K562 (cell line): ENCODE measurements around the gene LMOD1. TPM values are rescaled to one million over a fixed set of nuclear protein-coding genes. Genes with fewer than 3 reads are reported as not detected.

Experiments
- ATF3 ChIP-seq, 2 experiments: fragments of 450-650 bp in 1 of 2; sonication (generic) in 1 of 2; formaldehyde crosslinking in 1 of 2; IDR thresholded peaks in 1 of 2; conservative IDR thresholded peaks in 1 of 2; 2 replicates each; pipeline versions ENCODE4 v1.6.1 to v1.8.1; 2016 to 2023; ENCODE audit warnings: mild to moderate bottlenecking in 2 of 2, moderate library complexity in 2 of 2, inconsistent platforms in 1 of 2, missing genetic modification reagents in 1 of 2
- ESRRB ChIP-seq: fragments of 250-450 bp; sonication (Bioruptor Pico); IDR thresholded peaks from 2 replicates; pipeline ENCODE4 v1.5.0; 2020; ENCODE audit warnings: mild to moderate bottlenecking, moderate library complexity, borderline replicate concordance
- ETV1 ChIP-seq: fragments of 450-650 bp; conservative IDR thresholded peaks from 2 replicates; pipeline ENCODE4 v1.6.1; 2016; ENCODE audit warnings: missing genetic modification characterization, control low read depth, low read depth, missing compliant biosample characterization
- ETV6 ChIP-seq, 3 experiments: fragments of 150-350 bp in 1 of 3; sonication (generic) in 1 of 3; formaldehyde crosslinking in 1 of 3; IDR thresholded peaks; 2 replicates each; pipeline versions ENCODE4 v1.6.1 to v1.8.0; 2014 to 2022; ENCODE audit warnings: borderline replicate concordance in 2 of 3, low read depth in 2 of 3, antibody characterized with exemption in 1 of 3, low read length in 1 of 3, mild to moderate bottlenecking in 1 of 3, missing genetic modification reagents in 1 of 3
- FOSL1 ChIP-seq: fragments of 200-800 bp; sonication (Bioruptor generic); conservative IDR thresholded peaks from 2 replicates; pipeline ENCODE4 v1.6.1; 2016; ENCODE audit warnings: missing genetic modification characterization, missing compliant biosample characterization
- KLF6 ChIP-seq: fragments of 250-450 bp; sonication (Bioruptor Pico); IDR thresholded peaks from 2 replicates; pipeline ENCODE4 v1.4.0; 2020; ENCODE audit warnings: mild to moderate bottlenecking, moderate library complexity, borderline replicate concordance
- NEUROD1 ChIP-seq: fragments of 150-350 bp; IDR thresholded peaks from 2 replicates; pipeline ENCODE4 v1.6.1; 2014; ENCODE audit warnings: borderline replicate concordance, low read length, low read depth; ENCODE audit not compliant: partially characterized antibody
- NUFIP1 ChIP-seq: fragments of 450-650 bp; IDR thresholded peaks from 2 replicates; pipeline ENCODE4 v1.6.1; 2018; ENCODE audit not compliant: partially characterized antibody
- RERE ChIP-seq: sonication (generic); formaldehyde crosslinking; IDR thresholded peaks from 2 replicates; pipeline ENCODE4 v1.8.0; 2023; ENCODE audit warnings: missing genetic modification reagents, mild to moderate bottlenecking, borderline replicate concordance
- STAT5A ChIP-seq: IDR thresholded peaks from 2 replicates; pipeline ENCODE4 v1.6.1; 2012; ENCODE audit warnings: low read length, inconsistent platforms, borderline replicate concordance
- XRCC5 ChIP-seq: fragments of 200-400 bp; formaldehyde crosslinking; IDR thresholded peaks from 2 replicates; pipeline ENCODE4 v1.6.1; 2017; ENCODE audit warnings: low read depth, mild to moderate bottlenecking, low read length
- ZNF668 ChIP-seq: fragments of 250-450 bp; sonication (Bioruptor Pico); IDR thresholded peaks from 2 replicates; pipeline ENCODE4 v1.8.0; 2022; ENCODE audit warnings: mild to moderate bottlenecking, inconsistent platforms
- ZNF696 ChIP-seq: fragments of 250-450 bp; sonication (Bioruptor Pico); conservative IDR thresholded peaks from 2 replicates; pipeline ENCODE4 v1.4.0; 2020; ENCODE audit warnings: mild to moderate bottlenecking, moderate library complexity
- ZNF79 ChIP-seq: fragments of 250-450 bp; sonication (Bioruptor Pico); IDR thresholded peaks from 2 replicates; pipeline ENCODE4 v1.4.0; 2020; ENCODE audit warnings: low read depth, mild to moderate bottlenecking, moderate library complexity
- polyA plus RNA-seq, 8 experiments: library from polyadenylated mRNA; depleted of rRNA in 4 of 8; stranded (reverse) in 5 of 8; unstranded in 3 of 8; fragments of >200 nt; fragmentation: Nextera tagmentation in 2 of 8; fragmentation: Illumina TruSeq in 1 of 8; extraction: Ambion mirVana in 2 of 8; extraction: Trizol in 1 of 8; gene quantifications; 2 replicates each; pipeline versions ENCODE4 v1.2.1 to v1.2.3, GENCODE V29; 2011 to 2014; ENCODE audit warnings: inconsistent platforms in 1 of 8, missing spikeins in 1 of 8
- total RNA-seq, 7 experiments: library from RNA; depleted of rRNA in 6 of 7; stranded (reverse); fragments of >200 nt in 6 of 7; fragmentation: Illumina TruSeq in 2 of 7; extraction: Trizol in 2 of 7; gene quantifications; 2 replicates each; pipeline versions ENCODE4 v1.2.1 to v1.2.3, GENCODE V29; 2011 to 2021; ENCODE audit warnings: low replicate concordance in 1 of 7
- TF ChIP-seq, protein P1 (sequence below): fragments of 450-650 bp; IDR thresholded peaks from 2 replicates; pipeline ENCODE4 v1.7.1; 2018; ENCODE audit warnings: mild to moderate bottlenecking, low read depth; ENCODE audit not compliant: partially characterized antibody
- TF ChIP-seq, protein P2 (sequence below): fragments of 250-450 bp; sonication (Bioruptor Pico); IDR thresholded peaks from 2 replicates; pipeline ENCODE4 v1.8.0; 2022; ENCODE audit warnings: moderate library complexity, mild to moderate bottlenecking, inconsistent platforms

The LMOD1 gene
- total and polyA plus RNA-seq, 9 of the 15 experiments (the other 6 are each of a cell fraction or from before 2014, with no cell fraction given): 0.03 to 0.54 (median 0.38) TPM; not detected in 1

DNA sequence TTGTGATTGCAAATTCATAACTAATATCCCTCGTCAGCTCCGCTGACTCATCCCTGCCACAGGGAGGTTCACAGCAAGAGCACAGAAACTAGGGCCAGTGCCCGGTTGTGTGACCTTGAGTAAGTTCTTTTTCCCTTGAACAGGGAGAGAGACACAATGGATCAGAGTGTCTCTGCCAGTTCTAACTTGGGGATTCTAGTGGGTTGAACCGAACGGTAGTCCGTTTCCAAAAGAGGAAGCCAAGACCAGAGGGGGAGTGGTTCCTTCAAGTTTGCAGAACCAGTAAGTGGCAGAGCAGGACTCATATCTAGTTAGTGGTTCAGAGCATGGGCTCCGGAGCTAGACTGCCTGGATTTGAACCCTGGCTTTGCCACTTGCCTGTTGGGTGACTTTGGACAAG is 62.6 kb downstream of the LMOD1 start (continued):
- TF ChIP-seq, protein P1, sequence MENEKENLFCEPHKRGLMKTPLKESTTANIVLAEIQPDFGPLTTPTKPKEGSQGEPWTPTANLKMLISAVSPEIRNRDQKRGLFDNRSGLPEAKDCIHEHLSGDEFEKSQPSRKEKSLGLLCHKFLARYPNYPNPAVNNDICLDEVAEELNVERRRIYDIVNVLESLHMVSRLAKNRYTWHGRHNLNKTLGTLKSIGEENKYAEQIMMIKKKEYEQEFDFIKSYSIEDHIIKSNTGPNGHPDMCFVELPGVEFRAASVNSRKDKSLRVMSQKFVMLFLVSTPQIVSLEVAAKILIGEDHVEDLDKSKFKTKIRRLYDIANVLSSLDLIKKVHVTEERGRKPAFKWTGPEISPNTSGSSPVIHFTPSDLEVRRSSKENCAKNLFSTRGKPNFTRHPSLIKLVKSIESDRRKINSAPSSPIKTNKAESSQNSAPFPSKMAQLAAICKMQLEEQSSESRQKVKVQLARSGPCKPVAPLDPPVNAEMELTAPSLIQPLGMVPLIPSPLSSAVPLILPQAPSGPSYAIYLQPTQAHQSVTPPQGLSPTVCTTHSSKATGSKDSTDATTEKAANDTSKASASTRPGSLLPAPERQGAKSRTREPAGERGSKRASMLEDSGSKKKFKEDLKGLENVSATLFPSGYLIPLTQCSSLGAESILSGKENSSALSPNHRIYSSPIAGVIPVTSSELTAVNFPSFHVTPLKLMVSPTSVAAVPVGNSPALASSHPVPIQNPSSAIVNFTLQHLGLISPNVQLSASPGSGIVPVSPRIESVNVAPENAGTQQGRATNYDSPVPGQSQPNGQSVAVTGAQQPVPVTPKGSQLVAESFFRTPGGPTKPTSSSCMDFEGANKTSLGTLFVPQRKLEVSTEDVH: peak; percentile 36
- TF ChIP-seq ZNF696 (0 out of 2 replicates have a peak, but pooled peaks have one; percentile 52), ETV6 (IDR thresholded peaks at IDR 0.05; ENCODE audit: borderline replicate concordance in 1 of 2, low read depth in 2 of 2, low read length in 1 of 2) (no peak), ETV6 (CRISPR knock-in tag; IDR thresholded peaks at IDR 0.05; ENCODE audit: borderline replicate concordance) (no peak), KLF6 (CRISPR knock-in tag) (0 out of 2 replicates have a peak, but pooled peaks have one; percentile 52), ATF3 (IDR thresholded peaks at IDR 0.05) (peak; percentile 87), ATF3 (CRISPR knock-in tag; conservative IDR thresholded peaks at IDR 0.05) (peak; percentile 68; the same call in 1 of the 2 replicates), ETV1 (no peak), ZNF79 (CRISPR knock-in tag) (no peak), RERE (CRISPR knock-in tag) (no peak), FOSL1 (peak; percentile 84), NEUROD1 (no peak), ZNF668 (CRISPR knock-in tag) (no peak), NUFIP1 (peak; percentile 18), ESRRB (CRISPR knock-in tag) (no peak), XRCC5 (0 out of 2 replicates have a peak, but pooled peaks have one; percentile 59), STAT5A (no peak)
- TF ChIP-seq, protein P2, sequence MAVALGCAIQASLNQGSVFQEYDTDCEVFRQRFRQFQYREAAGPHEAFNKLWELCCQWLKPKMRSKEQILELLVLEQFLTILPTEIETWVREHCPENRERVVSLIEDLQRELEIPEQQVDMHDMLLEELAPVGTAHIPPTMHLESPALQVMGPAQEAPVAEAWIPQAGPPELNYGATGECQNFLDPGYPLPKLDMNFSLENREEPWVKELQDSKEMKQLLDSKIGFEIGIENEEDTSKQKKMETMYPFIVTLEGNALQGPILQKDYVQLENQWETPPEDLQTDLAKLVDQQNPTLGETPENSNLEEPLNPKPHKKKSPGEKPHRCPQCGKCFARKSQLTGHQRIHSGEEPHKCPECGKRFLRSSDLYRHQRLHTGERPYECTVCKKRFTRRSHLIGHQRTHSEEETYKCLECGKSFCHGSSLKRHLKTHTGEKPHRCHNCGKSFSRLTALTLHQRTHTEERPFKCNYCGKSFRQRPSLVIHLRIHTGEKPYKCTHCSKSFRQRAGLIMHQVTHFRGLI (CRISPR knock-in tag): no peak
